Transverse colon (tissue), 4 donors: ENCODE data around the gene PRKCD. TPM values are rescaled to one million over a fixed set of nuclear protein-coding genes. Genes with fewer than 3 reads are reported as not detected.

Experiments
- DNase-seq: peaks from one replicate; pipeline ENCODE4 v3.0.0-alpha.2; 2019
- H3K27ac ChIP-seq, 4 donors: fragments of 200-600 bp; sonication (generic); 2 replicates each; pipeline ENCODE4 v1.5.1; 2016 to 2018; ENCODE audit warnings: inconsistent platforms in 4 of 4
- H3K27me3 ChIP-seq: fragments of 200-600 bp; sonication (generic); 2 replicates; pipeline ENCODE4 v1.5.1; 2017; ENCODE audit warnings: inconsistent platforms
- H3K36me3 ChIP-seq, 4 donors: fragments of 200-600 bp; sonication (generic); 2 replicates each; pipeline ENCODE4 v1.5.1; 2017 to 2019; ENCODE audit warnings: inconsistent platforms in 4 of 4
- H3K4me1 ChIP-seq, 4 donors: fragments of 200-600 bp; sonication (generic); 2 replicates each; pipeline ENCODE4 v1.5.1; 2017 to 2020; ENCODE audit warnings: inconsistent platforms in 4 of 4
- H3K4me3 ChIP-seq, 4 donors: fragments of 200-600 bp; sonication (generic); 1 replicate in 1 of 4; 2 replicates in 3 of 4; pipeline versions ENCODE4 v1.5.1 to v1.6.1; 2017 to 2019; ENCODE audit warnings: inconsistent platforms in 4 of 4
- H3K9me3 ChIP-seq, 2 donors: fragments of 200-600 bp; sonication (generic); 2 replicates each; pipeline ENCODE4 v1.5.1; 2017 to 2019; ENCODE audit warnings: inconsistent platforms in 2 of 2
- CTCF ChIP-seq, 5 experiments: fragments of 200-600 bp in 3 of 5; fragments of 450-650 bp in 2 of 5; sonication (generic) in 3 of 5; IDR thresholded peaks; 1 replicate in 2 of 5; 2 replicates in 3 of 5; pipeline ENCODE4 v1.5.1; 2016 to 2017; ENCODE audit warnings: antibody characterized with exemption in 5 of 5, inconsistent platforms in 3 of 5, mild to moderate bottlenecking in 2 of 5, moderate library complexity in 1 of 5
- EP300 ChIP-seq: sonication (generic); formaldehyde crosslinking; IDR thresholded peaks from one replicate; pipeline ENCODE4 v1.6.1; 2017; ENCODE audit warnings: antibody characterized with exemption, low read depth
- POLR2A ChIP-seq: fragments of 450-650 bp; IDR thresholded peaks from one replicate; pipeline ENCODE4 v1.6.1; 2016; ENCODE audit warnings: antibody characterized with exemption, mild to moderate bottlenecking, moderate library complexity
- POLR2AphosphoS5 ChIP-seq, 3 donors: sonication (generic); formaldehyde crosslinking; IDR thresholded peaks; one replicate each; pipeline ENCODE4 v1.6.1; 2016; ENCODE audit warnings: antibody characterized with exemption in 3 of 3
- WGBS, 2 donors: methylation state at CpG; one replicate each; pipeline ENCODE4 v1.1.5; 2018; ENCODE audit warnings: low coverage in 1 of 2; 5-methylcytosine and 5-hydroxymethylcytosine counted together
- in situ Hi-C, 4 donors: fragments of 200-750 bp; cut with MboI; loops; one replicate each; pipeline versions ENCODE4 v1.15.0 to v1.15.1; 2017; ENCODE audit warnings: low sequenced_read_pairs in 3 of 4, low pct_ligation_motif_present in 1 of 4, low pct_unique_long_range_greater_than_20kb in 1 of 4
- intact Hi-C: fragments of 100-400 bp; cut with DNase I; formaldehyde crosslinking; loops from one replicate; pipeline ENCODE4 v1.15.1; 2023; ENCODE audit warnings: low total_unique reads
- total RNA-seq, 4 donors: library from RNA; depleted of rRNA; stranded (reverse); fragments of >200 nt; gene quantifications; one replicate each; pipeline ENCODE4 v1.1.0, GENCODE V29; 2016

Gene PRKCD
- total RNA-seq, 4 donors from 2014 or later, result 43.8 to 78.9 (median 55.9) TPM

GRCh38 chr3:53200501-53201498, 39.8 kb downstream of the PRKCD start:
- no peaks in the 10 kb centered on the region for H3K27me3 ChIP-seq
- WGBS, 2 donors, result 67 to 83% methylated on average over 11 to 19 of the region's 19 CpGs
- TF ChIP-seq POLR2A, result no peak
- TF ChIP-seq POLR2AphosphoS5 (IDR thresholded peaks at IDR 0.05), result no peak
- no peak for TF ChIP-seq CTCF (IDR thresholded peaks at IDR 0.05)
- no peak for TF ChIP-seq EP300
- no peak overlapping the region for H3K27ac ChIP-seq
- no peak overlapping the region for H3K4me3 ChIP-seq
- no peaks in the 10 kb centered on the region for H3K9me3 ChIP-seq
- no peak for DNase-seq
- peaks cover 0 to 5% (median 1%) of the 10 kb centered on the region in 4 donors for H3K4me1 ChIP-seq
- intact Hi-C loops (no loop called here), in situ Hi-C loops (no loop called here)
- H3K36me3 ChIP-seq, result no peaks in the 10 kb centered on the region

GRCh38 chr3:53202331-53203015, 41.5 kb downstream of the PRKCD start:
- Histone ChIP-seq H3K36me3 (no peaks in the 10 kb centered on the region), H3K27ac (no peak overlapping the region), H3K27me3 (no peaks in the 10 kb centered on the region), H3K4me1 (no peaks in the 10 kb centered on the region), H3K4me3 (no peak overlapping the region), H3K9me3 (no peaks in the 10 kb centered on the region)
- intact Hi-C loops (no loop called here), in situ Hi-C loops (no loop called here)
- no peak for DNase-seq
- no peak for TF ChIP-seq CTCF (IDR thresholded peaks at IDR 0.05)
- TF ChIP-seq POLR2A, result no peak
- no peak for TF ChIP-seq EP300
- TF ChIP-seq POLR2AphosphoS5 (IDR thresholded peaks at IDR 0.05), result no peak
- WGBS, 2 donors, result 60 to 77% methylated on average over 3 to 14 of the region's 14 CpGs

GRCh38 chr3:53211706-53212702, 51.0 kb downstream of the PRKCD start:
- Histone ChIP-seq H3K36me3 (no peaks in the 10 kb centered on the region), H3K9me3 (peaks cover 0 to 3% of the 10 kb centered on the region in 2 donors), H3K4me3 (no peak overlapping the region), H3K4me1 (no peaks in the 10 kb centered on the region), H3K27ac (no peak overlapping the region), H3K27me3 (no peaks in the 10 kb centered on the region)
- TF ChIP-seq POLR2A (no peak), EP300 (no peak), CTCF (IDR thresholded peaks at IDR 0.05) (no peak), POLR2AphosphoS5 (IDR thresholded peaks at IDR 0.05) (no peak)
- intact Hi-C loops, result no loop called here
- 75 to 78% methylated on average over 7 to 9 of the region's 9 CpGs for WGBS, 2 donors
- in situ Hi-C loops, result no loop called here
- no peak for DNase-seq
